ENCODE results near the gene ADSL. TPM values are rescaled to one million over a fixed set of nuclear protein-coding genes. Genes with fewer than 3 reads are reported as not detected.

ADSL gene
- total RNA-seq, 2 donors from 2014 or later: 49.0 to 76.5 TPM

DNA sequence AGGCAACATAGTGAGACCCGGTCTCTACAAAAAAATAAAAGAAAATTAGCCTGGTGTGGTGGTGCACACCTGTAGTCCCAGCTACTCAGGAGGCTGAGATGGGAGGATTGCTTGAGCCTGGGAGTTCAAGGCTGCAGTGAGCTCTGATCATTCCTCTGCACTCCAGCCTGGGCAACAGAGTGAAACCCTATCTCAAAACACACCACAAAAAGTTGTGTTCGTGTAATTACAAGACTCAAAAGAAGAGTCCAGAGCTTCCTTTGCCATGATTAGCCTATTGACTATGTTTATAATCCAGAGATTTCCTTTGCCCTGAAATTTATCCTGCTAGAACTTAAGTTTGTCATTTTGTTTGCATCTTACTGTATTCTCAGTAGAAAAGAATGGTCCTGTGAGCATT, 45.1 kb downstream of the ADSL start:
- ATAC-seq: no peak
- no peak for DNase-seq
- Histone ChIP-seq H3K27me3 (no peaks in the 10 kb centered on the region), H3K4me1 (peaks cover 59% of the 10 kb centered on the region), H3K4me3 (no peak overlapping the region), H3K9me3 (no peaks in the 10 kb centered on the region), H3K36me3 (replicated peaks in 1 of 2; ENCODE audit: insufficient read depth in 1 of 2, low read depth in 2 of 2) (no peaks in the 10 kb centered on the region), H3K27ac (peak overlapping the region in 1 of 4 donors; percentile 31)
- intact Hi-C loops (cut with DNase I): no loop called here
- WGBS, 2 donors: 80 to 92% methylated on average over 2 of the region's 2 CpGs
- TF ChIP-seq CTCF (IDR thresholded peaks at IDR 0.05) (no peak), POLR2A (IDR thresholded peaks at IDR 0.05) (no peak)

DNA sequence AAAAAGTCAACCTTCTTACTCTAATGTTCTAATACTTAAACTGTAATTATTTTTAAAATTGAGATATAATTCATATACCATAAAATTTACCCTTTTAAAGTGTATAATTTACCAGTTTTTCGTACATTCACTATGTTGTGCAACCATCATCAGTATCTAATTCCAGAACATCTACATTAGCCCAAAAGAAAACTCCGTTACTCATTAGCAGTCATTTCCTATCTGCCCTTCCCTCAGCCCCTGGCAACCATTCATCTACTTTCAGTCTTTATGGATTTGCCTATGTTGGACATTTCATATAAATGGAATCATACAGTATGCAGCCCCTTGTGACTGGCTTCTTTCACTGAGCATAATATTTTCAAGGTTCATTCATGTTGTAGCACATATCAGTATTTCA, 46.3 kb downstream of the ADSL start:
- intact Hi-C loops (cut with DNase I): no loop called here
- Histone ChIP-seq H3K9me3 (no peaks in the 10 kb centered on the region), H3K4me3 (no peak overlapping the region), H3K27me3 (no peaks in the 10 kb centered on the region), H3K4me1 (peaks cover 60% of the 10 kb centered on the region), H3K27ac (no peak overlapping the region), H3K36me3 (replicated peaks in 1 of 2; ENCODE audit: insufficient read depth in 1 of 2, low read depth in 2 of 2) (no peaks in the 10 kb centered on the region)
- WGBS, 2 donors: 71 to 90% methylated on average over 2 of the region's 2 CpGs
- TF ChIP-seq CTCF (IDR thresholded peaks at IDR 0.05) (no peak), POLR2A (IDR thresholded peaks at IDR 0.05) (no peak)
- ATAC-seq (no peak), DNase-seq (no peak)

GRCh38 chr22:40394607-40395006, 48.3 kb downstream of the ADSL start:
- intact Hi-C loops (cut with DNase I): no loop called here
- H3K27ac ChIP-seq: no peak overlapping the region
- no peaks in the 10 kb centered on the region for H3K9me3 ChIP-seq
- 73 to 80% methylated on average over 3 of the region's 3 CpGs for WGBS, 2 donors
- no peaks in the 10 kb centered on the region for H3K36me3 ChIP-seq (replicated peaks in 1 of 2; ENCODE audit: insufficient read depth in 1 of 2, low read depth in 2 of 2)
- DNase-seq: no peak
- no peak for TF ChIP-seq POLR2A (IDR thresholded peaks at IDR 0.05)
- TF ChIP-seq CTCF (IDR thresholded peaks at IDR 0.05): no peak
- H3K27me3 ChIP-seq: no peaks in the 10 kb centered on the region
- no peak overlapping the region for H3K4me3 ChIP-seq
- H3K4me1 ChIP-seq: peaks cover 45% of the 10 kb centered on the region
- ATAC-seq: no peak

DNA sequence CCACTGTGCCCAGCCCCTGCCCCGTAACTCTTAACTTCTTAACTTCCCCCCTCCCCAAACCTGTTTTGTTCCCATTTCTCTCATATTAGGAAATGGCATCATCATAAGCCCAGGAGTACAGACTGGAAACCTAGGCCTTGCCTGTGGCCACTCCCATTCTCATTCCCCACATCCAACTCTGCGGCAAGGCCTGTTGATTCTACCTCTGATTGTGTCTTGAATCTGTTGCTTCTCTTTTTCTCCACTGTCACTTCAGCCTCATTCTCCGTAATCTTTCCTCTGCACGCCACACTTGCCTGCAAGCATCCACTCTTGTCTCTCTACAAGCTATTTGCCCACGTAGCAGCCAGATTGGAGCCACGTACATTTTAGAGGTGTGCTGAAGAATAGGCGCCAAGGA, 49.3 kb downstream of the ADSL start:
- H3K4me1 ChIP-seq: peaks cover 37% of the 10 kb centered on the region
- DNase-seq (no peak), ATAC-seq (no peak)
- no peaks in the 10 kb centered on the region for H3K27me3 ChIP-seq
- no peaks in the 10 kb centered on the region for H3K9me3 ChIP-seq
- H3K4me3 ChIP-seq: no peak overlapping the region
- WGBS, 2 donors: 90 to 94% methylated on average over 7 of the region's 7 CpGs
- no peaks in the 10 kb centered on the region for H3K36me3 ChIP-seq (replicated peaks in 1 of 2; ENCODE audit: insufficient read depth in 1 of 2, low read depth in 2 of 2)
- peak overlapping the region in 3 of 4 donors; percentile 69 to 85 (median 79) for H3K27ac ChIP-seq
- TF ChIP-seq POLR2A (IDR thresholded peaks at IDR 0.05): no peak
- TF ChIP-seq CTCF (IDR thresholded peaks at IDR 0.05): no peak
- intact Hi-C loops (cut with DNase I): no loop called here

- peak; percentile 95 for ATAC-seq
- H3K27ac ChIP-seq: peak overlapping the region; percentile 69 to 85 (median 76)
These were observed 50.6 kb downstream of the ADSL start for GRCh38 chr22:40396882-40397281.

More at GRCh38 chr22:40396882-40397281, 50.6 kb downstream of the ADSL start:
- Histone ChIP-seq H3K9me3 (no peaks in the 10 kb centered on the region), H3K27me3 (no peaks in the 10 kb centered on the region), H3K4me1 (peaks cover 37% of the 10 kb centered on the region), H3K36me3 (replicated peaks in 1 of 2; ENCODE audit: insufficient read depth in 1 of 2, low read depth in 2 of 2) (no peaks in the 10 kb centered on the region), H3K4me3 (no peak overlapping the region)
- TF ChIP-seq CTCF (IDR thresholded peaks at IDR 0.05) (no peak), POLR2A (IDR thresholded peaks at IDR 0.05) (no peak)
- 7 to 20% methylated on average over 4 of the region's 4 CpGs for WGBS, 2 donors
- intact Hi-C loops (cut with DNase I): no loop called here
- DNase-seq: peak; percentile 85 to 95 (median 94)
